HG02970 (cell line): ENCODE results near the gene HYAL3.
A peak's percentile ranks its signal among the peaks of the same experiment; 100 is the strongest.

ENCODE experiments used
- ATAC-seq: cut with Tn5 transposase; IDR thresholded peaks from one replicate; pipeline ENCODE4 v1.9.1; 2021; ENCODE audit warnings: mild to moderate bottlenecking, moderate library complexity, moderate number of reproducible peaks; ENCODE audit not compliant: unreplicated experiment, low FRiP score

The HYAL3 gene

DNA sequence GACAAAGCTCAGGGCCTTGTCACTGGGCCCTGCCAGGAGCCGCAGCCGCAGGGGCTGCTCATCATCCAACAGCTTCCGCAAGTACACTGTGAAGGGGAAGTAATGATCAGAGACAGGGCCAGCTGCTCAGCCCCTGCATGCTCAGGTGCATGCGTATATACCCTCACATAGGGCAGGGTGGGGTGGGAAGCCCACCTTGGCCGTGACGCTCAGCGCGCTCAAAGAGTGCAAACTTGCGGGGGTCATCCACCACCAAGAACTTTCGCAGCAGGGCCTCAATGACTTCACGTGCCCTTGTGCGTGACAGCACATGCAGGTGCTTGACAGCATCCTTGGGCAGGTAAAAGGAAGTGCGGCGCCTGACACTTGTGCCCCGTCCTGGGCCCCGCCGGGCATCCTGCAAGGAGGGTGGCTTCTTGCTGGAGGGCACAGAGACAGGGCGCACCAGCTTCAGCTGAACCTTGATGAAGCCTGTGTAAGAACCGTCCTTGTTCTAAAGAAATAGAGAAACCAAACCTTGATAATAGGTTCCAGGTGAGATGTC lies 32.2 kb upstream of the HYAL3 start:
- ATAC-seq: no peak

DNA sequence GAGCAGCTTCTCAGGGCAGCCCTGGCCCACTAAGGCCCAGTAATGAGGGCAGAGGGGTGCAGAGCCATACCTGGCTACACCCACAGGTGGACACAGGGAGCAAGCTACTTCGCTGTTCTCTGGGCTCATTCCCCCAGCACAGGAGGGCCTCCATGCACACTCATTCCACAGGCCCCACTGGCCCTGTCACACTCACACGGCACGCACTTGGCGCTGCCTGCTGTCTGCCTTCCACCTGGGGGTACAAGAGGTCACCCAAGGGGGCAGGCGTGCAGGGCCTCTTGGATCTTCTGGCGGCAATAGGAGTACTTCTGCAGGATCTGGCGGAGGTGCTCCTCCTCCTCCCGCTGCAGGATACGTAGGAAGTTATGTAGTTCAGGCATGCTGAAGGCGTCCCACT lies 31.1 kb upstream of the HYAL3 start:
- no peak for ATAC-seq

DNA sequence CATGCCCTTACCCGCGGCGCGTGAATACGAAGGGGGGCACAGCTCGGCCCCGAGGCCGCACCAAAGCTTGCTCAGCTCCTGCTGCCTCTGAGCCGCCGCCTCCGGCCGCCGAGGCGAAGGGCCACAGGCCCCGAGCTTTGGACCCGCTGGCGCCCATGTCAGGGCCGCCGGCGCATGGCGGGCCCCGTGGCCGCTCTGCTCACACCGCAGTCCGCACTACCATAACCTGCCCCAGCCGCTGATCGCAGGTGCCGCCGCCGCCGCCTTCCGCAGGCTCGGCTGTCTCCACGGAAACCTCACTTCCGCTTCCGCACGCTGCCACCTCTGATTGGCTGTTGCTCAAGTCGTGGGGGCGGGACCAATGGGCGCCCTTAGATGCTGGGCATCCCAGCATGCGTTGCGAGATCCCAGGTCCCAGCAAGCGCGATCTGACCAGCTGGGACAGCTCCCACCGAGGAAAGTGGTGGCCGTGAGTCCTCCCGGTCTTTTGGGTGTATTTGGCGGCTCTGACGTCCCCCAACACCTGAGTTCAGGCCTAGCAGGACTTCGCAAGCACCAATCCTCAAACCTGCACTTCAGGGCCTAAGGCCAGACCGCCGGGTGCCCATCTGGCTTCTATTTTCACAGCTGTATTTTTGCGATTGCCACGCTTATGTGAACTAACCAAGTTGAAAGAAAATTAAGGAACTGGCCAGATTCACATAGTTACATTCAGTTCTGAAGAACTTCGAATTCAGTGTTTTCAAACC lies 28.9 kb upstream of the HYAL3 start, which contains the start of gene TUSC2:
Gene TUSC2 (minus strand): TSS at position 281 of the 749 bp plus-strand sequence. CDS start 124 bp downstream, at position 157.
- ATAC-seq: peak; percentile 85

DNA sequence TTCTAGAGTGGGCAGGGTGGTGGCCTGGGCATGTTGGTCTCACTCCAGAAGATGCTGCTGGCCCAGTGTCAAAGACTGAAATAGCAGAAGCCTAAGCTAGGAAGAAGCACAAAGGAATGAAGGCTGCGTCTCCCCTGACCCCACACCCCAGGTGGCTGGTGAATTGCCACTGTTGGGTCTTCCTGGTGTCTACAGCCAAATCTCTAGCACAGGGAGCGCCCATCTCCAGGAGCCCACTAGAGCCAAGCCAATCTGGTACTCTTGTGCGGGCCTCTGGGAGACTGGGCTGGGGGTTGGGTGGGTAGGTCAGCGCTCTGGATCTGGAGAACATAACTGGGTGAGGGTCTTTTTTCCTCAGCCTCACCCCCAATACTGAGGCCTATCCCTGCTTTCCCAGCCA lies 27.9 kb upstream of the HYAL3 start:
- ATAC-seq: no peak

DNA sequence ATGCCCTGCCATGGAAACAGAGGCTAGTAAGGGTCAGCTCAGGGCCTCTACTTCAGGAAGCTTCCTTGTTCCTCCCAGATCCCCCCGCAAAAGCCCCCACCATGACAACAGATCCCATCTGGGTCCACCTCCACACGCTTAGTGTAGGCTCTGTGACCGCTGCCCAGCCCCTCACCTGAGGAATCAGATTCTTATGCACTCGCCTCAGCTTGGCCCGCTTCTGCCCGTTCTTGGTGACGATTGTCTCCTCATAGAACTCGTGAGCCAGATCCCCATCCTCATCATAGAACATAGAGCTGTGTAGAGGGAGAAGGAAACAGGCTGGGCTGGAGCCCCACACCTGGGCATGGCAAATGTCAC lies 27.0 kb upstream of the HYAL3 start:
- no peak for ATAC-seq

DNA sequence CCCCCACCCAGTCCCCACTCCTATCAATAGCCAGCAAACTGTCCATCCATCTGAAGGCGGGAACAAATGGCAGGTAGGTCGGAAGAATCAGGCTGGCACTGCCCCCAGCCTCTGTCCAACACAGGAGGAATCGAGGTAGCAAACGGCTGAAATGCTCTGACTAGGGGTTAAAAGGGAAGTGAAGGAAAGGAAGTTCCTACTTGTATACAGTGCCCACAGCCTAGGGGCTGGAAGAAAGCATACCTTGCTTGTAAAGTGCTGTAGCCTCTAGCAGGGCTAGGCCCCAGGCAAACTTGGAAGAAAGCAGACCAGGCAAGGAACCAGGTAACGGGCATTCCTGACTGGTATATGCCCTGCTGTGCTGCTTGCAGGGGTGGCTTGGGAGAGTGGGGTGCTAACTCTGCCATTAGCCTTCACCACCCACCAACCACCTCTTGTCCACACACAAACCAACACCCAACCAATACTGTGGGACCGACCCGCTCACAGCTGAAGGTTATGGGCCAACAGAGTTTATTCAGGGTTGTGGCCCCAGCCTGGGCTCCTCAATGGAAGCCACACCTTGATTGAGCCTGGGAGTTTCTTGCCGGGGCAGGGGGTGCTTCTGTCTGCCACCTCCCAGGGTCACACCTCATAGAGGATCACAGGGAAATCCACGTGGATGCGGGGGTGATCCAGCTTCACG lies 26.4 kb upstream of the HYAL3 start:
- ATAC-seq: no peak

DNA sequence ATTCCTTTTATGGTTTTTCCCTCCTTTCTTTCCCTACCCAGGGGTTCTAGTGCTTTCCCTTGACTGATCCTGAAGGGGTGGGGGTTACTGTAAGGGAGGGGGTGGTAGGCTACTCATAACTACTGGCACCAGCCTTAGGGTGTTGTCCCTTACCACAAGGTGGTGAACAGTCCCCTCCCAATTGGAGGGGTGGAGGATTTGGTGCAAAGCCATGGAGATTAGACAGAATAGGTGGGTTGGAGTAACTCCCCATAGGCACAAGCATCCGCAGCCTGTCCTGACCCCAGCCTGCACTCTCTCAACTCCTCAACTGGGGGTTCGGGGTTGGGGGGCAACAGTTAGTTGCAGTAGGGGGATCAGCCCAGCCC lies 25.9 kb upstream of the HYAL3 start:
- no peak for ATAC-seq

DNA sequence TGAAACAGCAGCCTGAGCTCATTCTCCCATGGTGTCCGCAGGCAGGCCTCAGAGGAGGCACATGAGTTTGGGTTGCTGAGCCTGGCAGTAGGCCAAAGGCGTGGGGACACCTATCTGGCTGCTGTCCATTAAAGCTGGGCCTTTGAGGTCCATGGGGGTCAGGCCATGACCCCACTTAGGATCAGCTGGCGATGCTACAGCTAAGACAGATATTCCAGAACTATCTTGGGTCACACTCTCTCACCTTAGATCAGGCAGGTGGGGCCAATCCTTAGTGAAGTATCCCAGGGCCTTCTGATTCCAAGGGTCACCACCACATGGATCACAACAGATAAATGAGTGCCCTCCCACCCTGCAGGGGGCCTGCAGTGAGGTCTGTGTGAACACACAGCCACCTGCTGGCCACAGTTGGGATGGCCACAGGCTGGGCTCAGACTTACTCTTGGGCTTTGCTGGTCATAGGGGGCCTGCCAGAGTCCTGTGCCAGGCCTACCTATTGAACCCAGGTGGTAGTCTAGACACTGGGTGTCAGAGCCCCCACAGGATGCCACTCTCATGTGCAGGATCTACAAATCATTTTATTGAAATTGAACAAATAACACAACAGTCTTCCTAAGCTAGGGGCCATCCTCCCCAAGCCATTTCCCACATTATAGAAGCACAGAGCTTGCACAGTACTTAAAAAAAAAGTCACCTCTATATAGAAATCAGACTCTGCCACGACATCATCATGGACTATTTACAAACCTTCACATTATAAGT lies 25.3 kb upstream of the HYAL3 start:
- ATAC-seq: no peak

DNA sequence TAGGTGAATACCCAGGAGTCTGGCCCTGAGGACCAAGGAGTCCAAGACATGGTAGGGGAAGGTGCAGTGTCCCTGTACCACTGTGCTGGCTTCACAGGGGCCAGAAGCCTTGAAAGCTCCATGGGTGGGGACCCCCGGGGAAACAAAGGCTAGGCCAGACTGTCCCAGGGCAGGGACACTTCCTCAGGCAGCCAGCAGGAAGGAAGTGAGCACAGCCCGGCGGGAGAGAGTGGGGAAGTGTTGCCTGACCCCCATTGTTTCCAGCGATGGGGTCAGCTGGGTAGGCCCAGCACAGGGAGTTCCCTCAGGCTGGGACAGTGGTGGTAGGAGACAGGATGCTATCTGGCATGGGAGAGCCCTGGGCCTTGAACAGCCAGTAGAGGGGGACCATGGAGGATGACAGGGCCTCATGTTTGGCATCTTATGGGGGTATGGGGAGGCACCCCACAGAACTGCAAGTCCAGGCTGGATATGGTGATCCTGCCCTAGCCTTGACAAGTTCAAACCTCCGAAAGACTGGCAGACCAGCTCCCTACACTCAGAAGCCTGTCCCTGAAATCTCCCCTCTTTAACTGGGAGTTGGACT lies 24.5 kb upstream of the HYAL3 start:
- no peak for ATAC-seq

DNA sequence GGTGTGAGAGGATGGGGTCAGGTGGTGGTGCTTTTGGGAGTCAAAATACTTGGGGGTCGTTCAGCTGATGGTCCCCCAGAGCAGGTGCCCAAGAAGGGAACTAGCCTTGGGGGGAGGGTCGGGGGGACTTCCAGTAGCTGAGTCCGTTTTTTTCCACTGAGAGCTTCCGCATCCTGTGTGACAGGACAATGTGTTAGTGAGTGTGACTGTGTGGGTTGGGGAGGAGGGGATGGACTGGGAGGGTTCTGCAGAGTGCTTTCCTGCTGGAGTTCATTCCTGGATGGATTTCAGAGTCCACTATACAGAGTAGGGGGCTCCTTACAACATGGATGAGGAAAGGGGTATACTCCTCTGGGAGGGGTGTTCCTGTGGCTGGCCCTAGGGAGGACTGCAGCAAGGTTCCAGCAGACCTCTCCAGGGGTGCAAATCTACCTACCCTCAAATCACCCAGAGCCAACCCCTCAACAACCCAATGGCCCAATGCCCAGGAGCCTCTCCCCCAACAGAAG lies 23.9 kb upstream of the HYAL3 start:
- no peak for ATAC-seq

DNA sequence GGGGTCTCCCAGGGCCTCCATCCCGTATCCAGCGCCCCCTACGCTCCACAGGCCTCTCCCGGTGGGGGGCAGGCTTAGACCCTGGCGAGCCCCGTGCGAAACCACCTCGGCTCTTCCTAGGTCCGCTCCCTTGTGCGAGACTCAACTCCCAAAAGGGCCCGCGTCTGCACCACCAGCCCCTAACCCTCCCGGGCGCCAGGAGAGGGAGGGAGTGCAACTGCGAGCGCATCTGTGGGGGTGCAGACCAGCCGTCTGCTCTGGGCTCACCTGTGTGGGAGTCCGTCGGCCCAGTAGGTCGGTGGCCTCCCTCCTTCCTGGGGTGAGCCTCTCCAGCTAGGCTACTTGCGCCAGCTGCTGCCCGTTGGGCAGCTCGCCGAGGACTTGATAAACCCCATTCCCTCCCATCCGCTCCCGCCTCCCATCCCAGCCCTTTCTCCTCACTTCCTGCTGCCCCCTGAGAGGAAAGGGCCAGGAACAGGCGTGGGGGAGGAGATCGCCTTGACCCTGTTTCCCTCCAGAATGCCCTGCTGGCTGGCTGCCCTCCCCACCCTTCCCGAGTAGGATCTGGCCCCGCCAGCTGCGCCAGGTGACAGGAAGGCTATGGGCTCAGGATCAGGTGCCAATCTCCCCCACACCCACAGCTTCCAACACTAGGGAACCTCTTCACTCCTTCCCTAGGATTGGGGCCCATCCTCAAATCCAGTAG lies 23.3 kb upstream of the HYAL3 start, which contains the start of gene HYAL2:
Gene HYAL2 (minus strand): TSS at position 360 of the 706 bp plus-strand sequence. CDS start 2,256 bp downstream, outside the sequence.
- ATAC-seq: no peak

DNA sequence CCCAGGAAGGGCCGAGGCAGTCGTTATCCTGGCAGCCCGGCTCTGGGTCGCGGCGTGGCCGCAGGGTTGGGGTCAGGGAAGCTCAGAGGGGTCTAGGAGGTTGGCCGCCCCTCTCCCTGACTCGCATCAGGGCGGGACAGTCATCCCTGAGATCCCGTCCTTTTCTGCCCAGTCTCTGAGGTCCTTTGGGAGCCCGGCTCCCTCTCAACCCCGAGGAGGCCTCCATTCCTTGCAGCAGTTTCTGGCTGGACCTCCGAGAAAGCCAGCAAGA lies 22.8 kb upstream of the HYAL3 start:
- ATAC-seq: no peak

DNA sequence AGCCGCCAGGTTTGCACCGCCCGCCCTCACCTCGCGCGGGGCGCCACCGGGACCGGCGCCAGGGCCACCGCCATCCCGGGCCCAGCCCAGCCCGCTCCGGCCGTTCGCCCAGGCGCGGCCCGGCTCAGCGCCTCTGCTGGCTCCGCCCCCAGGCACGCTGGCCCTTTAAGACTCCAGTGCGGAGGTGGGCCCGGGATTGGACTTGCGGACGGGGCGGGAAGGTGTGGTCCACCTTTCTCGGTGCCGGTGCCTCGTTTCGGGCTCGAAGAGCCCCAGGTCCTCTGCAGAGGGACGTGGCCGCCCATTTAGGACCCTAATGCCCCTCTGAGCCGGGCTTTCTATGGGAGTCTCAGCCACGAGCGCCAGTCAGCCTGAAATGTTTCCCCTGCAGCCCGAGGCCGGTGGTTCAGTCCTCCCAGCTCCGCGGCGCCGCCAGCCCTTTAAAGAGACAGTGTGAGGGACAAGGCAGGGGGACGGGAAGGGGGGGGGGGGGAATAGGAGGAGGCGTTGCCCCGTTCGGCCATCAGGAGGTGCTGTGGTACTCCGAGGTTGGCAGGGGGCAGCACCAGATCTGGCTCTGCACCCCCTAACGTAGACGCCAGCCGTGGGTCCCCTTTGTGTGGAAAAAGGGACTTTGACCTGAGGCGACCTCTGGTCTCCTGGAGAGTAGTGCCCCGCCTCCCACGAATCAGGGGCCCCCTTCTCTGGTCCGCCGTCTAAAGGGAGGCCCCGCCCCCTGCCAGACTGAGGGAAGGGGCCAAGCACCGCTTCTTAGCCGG lies 22.3 kb upstream of the HYAL3 start:
- peak; percentile 72 for ATAC-seq

DNA sequence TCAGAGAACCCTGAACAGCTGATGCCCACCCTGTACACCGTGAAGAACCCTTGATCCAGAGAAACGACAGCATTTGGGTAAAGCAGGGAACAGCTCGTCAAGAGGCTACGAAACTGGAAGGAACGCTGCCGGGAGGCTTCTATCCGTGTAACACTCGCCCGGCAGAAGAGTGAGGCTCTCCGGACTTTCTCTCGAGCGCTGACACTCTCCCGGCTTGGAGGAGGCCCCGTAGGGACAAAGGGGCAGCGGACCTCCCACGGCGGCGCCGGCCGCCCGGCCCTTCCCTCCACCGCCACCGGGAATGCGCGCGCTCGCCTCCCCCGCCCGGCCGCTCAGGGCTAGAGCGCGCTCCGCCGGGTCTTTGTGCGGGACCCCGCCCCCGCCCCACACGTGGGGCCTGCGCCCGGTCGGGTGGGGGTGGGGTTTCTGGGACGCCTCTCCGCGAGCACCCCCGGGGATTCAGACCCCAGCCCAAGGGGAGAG lies 21.7 kb upstream of the HYAL3 start:
- ATAC-seq: peak; percentile 44

DNA sequence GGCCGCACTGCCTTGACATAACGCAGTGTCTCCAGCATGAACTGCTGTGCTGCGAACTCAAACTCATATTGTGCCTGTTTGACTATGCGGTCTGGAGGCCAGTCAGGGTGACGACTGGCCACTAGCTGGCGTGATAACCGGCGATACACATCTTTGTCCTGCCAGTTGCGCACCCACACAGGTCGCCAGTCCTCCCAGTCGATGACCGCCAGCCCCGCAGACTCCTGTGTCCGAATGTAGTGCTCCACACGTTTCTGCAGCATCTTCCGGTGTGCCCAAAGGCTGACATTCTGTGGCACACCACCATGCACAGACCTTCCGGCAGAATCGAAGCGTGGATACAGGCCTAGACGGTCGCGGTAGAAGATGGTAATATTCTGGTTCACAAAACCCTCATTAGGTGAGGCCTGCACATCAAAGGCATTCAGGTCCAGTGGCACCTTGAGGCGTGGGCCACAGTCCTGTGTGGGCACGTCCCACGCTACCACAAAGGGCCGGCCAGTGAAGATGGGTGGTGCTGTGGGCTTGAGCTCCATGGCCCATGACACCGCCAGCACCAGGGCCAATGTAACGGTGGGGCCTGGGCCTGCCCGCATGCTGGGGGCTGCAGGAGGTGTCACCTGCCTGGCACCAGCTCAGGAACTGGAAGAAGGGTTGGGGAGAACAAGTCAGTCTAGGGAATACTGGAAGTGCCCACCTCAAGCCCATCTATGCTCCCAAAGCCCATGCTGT lies 20.9 kb upstream of the HYAL3 start:
- ATAC-seq: no peak

DNA sequence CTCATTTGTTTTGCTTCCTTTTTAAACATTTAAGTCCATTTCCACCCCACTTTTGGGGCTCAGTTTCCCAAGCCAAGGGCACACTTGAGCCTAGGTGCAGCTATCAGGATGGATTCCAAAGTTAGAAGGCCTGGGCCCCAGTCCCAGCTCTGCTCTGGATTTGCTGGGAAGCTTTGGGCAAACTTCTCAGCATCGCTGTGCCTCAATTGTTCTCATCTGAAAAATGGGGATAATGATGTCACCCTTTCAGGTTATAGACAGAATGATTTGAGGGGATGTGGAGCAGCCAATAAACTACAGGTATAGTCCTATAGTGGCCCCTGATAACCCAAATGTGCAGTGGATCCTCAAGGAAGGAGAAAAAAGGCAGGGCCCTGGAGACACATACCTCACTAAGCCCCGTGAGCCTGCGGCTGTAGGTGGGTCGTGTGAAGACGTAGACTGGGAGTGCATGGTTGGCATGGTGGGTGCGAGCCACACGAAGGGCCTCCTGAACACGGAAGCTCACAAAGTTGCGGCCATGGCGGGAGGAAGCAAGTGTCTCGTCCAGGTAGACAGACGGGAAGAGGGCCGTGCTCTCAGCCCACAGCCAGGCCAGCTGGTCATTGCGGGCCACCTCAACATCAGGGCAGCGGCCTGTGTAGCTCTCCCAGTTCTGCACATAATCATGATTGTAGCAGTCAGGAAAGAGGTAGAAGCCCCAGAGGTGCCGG lies 20.1 kb upstream of the HYAL3 start:
- ATAC-seq: no peak

DNA sequence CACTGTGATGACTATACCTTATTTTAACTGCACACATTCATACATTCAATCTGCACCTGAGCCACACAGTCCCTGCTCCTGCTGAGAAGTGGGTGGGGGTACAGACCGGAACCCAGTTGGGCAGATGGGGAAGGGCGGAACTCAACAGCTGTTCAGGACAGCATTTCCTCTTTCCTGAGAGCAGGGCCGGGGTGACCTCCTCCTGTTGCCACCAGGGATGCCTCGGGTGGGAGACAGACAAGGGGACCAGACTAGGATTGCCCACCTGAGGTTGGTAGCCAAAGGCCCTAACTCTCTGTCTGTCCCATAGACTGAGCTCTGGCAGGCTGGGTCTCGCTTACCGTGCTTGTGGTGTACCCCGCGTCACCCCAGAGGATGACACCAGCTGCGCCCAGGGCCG lies 19.4 kb upstream of the HYAL3 start:
- ATAC-seq: no peak

DNA sequence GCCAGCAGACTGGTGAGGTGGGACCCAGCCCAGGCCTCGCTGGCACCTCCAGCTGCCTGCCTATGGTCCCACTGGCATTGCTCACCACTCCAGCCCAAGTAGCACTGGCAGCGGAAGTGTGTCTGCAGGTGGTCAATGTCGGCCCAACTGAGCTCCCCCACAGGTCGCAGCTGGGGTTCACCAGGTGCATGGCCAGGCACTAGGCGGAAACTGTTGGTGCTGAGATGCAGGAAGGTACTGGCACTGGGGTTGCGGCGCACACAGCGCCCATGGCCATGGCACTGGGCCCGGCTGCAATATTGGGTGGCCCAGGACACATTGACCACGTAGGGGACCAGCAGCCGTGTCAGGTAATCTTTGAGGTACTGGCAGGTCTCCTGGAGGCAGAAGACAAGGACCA lies 19.0 kb upstream of the HYAL3 start:
- ATAC-seq: no peak
